GM21423 (cell line): ENCODE measurements around the gene CAMK4.

Experiments
- ATAC-seq: cut with Tn5 transposase; IDR thresholded peaks from one replicate; pipeline ENCODE4 v1.9.1; 2021; ENCODE audit warnings: mild to moderate bottlenecking, moderate library complexity; ENCODE audit not compliant: unreplicated experiment

The CAMK4 gene

DNA sequence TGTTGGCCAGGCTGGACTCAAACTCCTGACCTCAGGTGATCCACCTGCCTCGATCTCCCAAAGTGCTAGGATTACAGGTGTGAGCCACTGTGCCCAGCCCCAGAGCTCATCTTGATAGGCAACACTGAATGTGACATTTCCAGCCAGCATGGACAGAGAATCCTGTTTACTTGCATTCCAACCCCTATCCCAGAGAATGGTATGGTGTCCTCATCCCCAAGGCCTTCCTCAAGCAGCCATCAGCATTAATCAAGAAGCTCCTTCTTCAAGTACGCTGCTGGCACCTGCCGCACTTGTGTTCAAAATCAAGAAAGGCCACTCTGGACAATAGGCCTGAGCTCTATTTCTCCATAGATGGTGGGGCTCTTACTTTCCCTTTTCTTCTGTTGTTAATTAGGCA, 247.9 kb downstream of the CAMK4 start:
- ATAC-seq: peak; percentile 10

DNA sequence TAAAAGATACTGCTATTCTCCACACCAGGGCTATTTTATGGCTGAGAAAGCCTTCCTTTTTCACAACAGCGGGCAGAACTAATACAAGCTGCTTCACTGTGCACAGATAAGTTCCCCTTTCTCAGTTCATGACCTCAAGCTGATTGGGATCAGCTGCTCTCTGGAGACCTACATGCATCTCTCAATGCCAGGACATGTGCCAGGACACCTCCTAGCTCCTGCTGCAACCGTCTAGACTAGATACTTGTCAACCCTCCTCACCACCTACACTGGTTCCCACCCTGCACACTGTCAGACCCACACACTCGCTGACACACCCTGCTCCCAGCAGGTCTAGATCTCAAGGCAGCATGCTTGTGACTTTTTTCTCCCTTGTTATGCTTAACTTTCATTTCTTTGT, 248.4 kb downstream of the CAMK4 start:
- ATAC-seq: peak; percentile 77

DNA sequence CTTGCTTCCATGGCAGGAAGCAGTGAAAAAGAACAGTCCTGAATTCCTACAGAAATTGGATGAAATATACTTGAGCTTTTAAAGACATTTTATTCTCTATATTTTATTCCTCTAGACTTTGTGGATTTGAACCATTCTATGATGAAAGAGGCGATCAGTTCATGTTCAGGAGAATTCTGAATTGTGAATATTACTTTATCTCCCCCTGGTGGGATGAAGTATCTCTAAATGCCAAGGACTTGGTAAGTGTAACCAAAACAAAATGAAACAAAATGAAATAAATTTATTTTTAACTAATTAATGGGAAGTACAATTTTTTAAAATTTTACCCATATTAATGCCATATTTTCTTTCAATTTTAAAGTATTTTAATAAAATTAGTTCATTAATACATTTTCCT, 254.1 kb downstream of the CAMK4 start:
- ATAC-seq: no peak

DNA sequence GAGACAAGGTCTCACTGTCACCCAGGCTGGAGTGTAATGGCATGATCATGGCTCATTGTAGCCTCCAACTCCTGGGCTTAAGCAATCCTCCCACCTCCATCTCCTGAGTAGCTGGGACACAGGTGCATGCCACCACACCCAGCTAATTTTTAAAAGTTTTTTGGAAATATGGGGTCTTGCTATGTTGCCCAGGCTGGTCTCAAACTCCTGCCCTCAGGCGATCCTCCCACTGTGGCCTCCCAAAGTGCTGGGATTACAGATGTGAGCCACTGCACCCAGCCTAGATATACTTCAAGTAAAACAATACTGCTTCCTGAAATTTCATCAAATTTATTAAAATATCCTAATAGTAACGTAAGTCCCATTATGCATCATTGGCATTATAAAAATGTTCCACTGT, 254.7 kb downstream of the CAMK4 start:
- ATAC-seq: no peak

DNA sequence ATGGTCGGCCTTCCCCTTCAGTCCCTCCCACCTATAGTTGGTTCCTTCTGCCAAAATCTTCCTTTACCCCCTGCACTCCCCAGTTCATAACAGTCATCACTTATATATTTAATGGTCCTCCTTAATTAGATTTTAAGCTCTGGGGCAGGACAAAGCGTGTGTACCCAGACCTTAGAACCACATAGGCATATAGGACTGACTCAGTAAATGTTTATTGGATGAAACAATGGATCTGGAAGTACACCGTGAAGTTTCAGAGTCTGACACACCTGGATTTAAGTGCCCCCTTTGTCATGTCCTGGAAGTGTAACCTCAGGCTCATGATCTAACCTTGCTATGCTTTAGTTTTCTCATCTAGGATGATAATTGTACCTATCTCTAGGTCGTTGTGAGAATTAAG, 256.2 kb downstream of the CAMK4 start:
- ATAC-seq: no peak

DNA sequence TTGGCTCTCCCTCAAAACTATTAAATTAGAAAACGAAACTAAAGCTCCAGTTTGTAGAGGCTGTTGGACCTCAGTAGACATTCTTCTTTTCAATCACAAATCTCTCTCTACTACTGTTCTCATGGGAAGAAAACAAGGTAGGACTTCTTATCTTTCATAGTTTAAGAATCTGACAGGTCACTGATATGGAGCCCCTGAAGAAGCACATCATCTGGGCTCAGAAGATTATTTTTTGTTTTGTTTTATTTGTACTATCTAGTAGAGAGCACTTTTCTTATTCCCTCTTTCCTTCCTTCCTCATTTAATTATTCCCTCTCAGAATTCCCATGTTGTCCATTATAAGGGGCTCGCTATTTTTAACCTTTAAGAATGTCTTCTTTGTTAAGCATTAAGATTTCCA, 261.9 kb downstream of the CAMK4 start:
- no peak for ATAC-seq

DNA sequence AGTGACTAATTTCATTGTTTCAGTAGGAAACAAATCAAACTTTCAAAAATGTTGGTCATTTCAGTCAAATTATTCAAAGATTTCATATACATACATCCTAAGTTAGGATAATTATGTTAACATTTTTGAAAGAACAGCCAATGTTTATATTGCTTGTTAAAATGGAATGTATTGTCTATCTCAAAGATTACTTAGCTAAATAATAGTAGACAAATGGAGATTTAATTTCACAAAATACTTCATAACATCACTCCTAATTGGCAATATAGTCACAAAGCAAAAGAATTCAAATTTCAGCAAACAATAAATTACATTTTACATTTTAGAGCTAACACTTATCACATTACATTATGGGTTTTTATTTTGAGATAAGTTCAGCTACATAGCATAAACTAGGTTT, 262.7 kb downstream of the CAMK4 start:
- ATAC-seq: no peak

DNA sequence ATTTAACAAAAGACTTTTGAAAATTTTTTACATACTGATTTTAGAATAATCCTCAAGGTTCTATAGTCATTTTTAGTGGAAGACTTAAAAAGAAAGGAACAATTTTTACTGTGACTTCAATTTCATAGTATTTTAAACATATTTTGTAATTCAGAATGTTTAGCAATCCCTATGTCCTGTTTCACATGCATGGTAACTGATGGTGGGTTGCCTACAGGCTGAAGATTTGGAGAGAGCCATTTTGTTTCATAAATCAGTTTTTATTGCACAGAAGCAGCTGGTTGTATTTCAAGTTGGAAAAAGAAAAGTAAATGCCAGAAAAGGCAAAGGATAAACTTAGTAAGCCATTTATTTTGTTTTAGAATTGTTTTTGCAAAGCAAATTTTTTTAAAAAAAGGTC, 264.2 kb downstream of the CAMK4 start:
- ATAC-seq: no peak

DNA sequence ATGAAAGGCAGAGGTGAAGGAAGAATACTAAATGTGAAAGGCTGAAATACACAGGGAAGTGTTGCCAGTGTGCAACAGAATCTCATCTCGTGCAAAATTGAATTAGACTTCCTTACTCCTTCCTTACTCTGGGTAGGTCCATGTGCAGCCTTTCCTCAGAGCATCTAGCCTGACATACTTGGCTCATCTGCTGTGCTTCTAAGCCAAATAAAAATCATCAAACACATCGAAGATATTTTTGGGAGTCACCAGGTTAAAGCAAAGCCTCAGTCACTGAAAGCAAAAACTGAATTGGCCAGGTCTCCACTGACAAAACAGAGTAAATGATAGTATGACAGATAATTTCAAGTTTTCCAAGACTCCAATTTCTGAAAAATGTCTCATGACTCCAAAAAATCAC, 268.8 kb downstream of the CAMK4 start:
- ATAC-seq: no peak

DNA sequence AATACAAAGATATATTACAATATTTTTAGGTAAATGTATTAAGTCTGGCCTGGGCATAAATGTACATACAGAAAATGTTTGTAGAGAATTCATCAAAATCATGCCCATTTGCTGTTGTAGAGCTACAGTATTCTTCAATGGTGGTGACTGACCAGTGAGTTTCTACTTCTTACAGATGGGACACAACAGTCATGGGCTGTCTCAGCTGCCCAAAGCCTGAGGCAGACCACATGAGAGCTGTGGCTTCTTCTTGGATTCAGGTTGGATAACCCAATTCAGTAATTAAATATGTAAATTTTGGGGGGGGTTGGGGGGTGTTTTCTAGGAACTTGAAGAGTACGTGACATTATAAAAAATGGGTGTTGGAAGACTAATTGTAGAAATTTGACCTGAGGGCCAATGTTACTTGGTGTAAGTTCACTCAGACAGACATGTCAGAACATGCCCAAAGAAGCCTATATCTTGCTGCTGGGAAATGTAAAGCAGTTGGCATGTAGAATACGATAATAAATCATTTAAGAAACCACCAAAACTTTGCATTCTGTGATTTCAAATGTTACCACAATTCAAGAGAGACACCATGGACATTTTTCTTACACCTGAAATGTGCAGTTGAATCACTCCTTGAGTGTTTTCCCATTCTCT, 270.3 kb downstream of the CAMK4 start:
- no peak for ATAC-seq

DNA sequence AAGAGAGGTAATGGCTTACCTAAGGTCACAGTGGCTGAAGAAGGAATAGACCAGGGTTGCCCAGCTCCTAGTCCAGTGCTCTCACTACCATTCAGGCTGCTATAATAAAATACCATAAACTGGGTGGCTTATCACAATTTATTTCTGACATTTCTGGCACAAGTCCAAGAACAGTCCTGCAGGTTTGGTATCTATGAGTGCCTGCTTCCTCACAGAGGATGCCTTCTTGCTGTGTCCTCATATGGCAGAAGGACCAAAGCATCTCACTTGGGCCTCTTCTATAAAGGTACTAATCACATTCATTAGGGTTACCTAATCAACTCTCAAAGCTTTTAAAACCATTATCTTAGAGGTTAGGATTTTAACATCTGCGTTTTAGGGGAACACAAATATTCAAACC, 271.0 kb downstream of the CAMK4 start:
- ATAC-seq: no peak

DNA sequence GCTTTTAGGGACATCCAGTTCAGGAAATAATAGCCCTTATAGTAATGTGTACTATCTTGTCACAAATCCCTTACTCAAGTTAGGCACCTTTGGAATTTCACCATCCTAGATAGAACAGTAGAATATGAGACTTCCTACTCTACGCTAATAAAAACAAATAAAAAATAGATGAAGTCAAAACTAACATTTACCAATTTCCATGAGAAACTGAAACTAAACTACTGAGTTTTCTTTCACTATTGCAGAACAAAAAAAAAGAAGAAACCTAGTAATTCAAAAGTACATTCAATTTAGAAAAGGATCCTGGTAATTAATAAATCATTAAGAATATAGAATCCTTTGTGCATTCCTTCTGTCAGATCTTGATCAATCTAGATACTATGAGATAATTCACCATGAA, 274.2 kb downstream of the CAMK4 start:
- no peak for ATAC-seq

DNA sequence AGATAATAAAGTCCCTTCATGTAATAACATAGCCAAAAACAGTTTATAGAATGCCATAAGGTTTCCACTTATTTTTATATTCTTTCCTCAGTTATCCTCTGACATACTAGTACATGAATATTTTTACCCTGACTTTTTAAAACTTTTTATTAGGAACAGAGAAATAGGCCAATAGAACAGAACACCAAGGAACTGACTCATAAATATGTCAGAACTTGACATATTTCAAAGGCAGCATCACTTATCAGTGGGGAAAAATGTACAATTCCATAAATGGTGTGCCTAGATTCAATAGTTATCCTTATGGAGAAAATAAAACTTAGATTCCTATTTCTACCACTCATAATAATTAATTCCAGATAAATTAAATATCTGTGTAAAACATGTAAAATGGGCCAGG, 278.8 kb downstream of the CAMK4 start:
- ATAC-seq: no peak

DNA sequence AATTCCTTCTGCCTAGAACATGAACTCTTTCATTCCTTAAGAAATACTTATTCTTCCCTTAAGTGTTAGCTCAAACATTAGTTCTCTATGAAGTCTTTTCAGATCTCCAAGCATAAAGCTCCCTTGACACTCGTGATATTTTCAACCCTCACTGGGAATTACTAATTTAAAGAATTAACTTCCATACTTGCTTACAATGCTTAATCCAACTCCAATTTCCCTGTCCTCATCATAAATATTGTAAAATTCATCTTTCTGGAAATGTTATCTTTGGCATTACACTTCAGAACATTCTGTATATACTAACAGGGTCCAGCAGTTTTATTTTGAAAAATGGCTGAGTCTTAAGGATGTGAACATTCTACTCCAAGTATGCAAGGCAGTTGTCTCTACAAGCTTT, 280.9 kb downstream of the CAMK4 start:
- no peak for ATAC-seq

DNA sequence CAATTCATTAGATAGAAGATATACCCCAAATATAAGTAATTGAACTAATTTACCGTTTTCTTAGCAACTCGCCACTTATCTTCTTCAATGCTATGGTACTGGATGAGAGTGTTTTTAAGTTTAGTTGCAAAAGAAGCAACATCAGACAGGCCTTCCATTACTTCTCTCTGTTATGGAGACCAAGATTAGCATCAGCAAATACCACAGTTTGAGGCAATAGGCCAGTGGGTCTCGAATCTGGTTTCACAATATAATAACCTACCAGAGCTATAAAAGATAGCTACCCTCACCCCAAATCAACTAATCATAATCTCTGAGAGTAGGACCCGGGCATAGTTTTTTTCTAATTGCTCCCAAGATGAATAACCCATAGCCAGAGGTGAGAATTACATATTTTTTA, 283.1 kb downstream of the CAMK4 start:
- ATAC-seq: no peak

DNA sequence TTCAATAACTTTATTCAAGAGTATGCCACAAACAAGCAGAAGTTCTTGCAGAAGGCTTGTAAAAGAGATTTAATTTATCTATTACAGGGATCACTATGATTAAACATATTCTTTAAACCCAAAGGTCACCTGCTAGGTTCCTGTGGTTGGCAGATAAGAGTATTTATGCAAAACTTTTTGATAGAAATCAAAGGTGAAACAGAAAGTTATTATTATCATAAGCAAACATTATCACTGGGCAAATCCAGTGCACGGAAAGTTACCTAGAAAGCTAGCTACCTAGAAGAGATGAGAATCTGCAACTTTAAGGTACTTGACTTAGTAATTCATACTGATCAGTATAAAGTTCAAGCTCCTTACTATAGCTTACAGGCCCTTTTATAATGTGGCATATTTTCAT, 284.9 kb downstream of the CAMK4 start:
- no peak for ATAC-seq

DNA sequence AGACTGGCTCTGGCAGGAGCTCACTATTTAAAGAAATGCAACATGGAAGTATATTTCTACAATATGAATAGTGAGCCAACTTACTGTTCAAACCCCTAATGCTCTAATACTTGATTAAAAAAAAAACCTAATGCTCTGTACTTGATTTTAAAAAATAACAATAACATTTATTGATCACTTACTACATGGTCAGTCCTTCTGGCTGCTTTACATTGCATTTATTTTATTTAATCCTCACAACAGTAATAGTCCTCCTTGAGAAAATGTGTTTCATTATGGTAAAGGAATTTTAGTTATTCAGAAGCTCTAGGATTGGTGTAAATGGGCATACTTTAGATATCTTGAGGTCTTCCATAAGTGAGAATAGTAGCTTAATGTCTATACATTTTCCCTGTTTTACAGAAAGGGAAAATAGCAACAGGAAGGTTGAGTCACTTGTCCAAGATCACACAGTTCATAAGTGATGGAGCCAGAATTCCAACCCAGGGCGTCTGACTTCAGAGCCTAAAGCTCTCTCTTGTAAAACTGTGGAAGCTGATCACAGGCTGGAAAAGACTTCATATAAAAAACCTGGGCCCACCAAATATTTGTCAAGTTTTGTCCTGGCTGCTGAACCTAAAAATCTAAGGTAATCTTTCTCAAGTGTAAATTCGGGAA, 287.1 kb downstream of the CAMK4 start:
- ATAC-seq: no peak

DNA sequence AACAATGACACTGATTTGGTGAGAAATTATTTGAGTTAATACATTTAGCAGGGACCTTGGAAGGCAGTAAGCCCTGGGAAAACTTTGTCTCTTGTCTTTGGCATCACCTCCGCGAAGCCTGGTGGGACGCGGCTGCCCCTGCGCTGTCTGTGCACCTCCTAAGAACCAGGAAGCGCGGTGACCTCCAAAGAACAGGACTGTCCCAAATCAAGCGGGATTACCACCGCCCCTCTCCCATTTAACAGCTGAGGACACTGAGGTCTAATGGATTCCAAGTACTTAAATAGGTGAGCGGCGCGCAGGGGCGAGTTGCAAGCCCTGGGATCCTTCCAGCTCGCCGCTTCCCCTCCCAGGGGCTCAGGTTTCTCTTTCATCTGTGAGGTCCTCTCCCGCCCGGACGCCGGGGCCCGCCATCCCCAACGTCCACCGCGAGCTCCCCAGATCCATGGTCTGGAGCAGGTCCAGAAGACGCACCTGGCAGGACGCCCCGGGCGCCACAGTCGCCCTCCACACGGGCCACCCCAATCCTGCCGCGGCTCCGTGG, 287.7 kb downstream of the CAMK4 start:
- ATAC-seq: peak; percentile 5

DNA sequence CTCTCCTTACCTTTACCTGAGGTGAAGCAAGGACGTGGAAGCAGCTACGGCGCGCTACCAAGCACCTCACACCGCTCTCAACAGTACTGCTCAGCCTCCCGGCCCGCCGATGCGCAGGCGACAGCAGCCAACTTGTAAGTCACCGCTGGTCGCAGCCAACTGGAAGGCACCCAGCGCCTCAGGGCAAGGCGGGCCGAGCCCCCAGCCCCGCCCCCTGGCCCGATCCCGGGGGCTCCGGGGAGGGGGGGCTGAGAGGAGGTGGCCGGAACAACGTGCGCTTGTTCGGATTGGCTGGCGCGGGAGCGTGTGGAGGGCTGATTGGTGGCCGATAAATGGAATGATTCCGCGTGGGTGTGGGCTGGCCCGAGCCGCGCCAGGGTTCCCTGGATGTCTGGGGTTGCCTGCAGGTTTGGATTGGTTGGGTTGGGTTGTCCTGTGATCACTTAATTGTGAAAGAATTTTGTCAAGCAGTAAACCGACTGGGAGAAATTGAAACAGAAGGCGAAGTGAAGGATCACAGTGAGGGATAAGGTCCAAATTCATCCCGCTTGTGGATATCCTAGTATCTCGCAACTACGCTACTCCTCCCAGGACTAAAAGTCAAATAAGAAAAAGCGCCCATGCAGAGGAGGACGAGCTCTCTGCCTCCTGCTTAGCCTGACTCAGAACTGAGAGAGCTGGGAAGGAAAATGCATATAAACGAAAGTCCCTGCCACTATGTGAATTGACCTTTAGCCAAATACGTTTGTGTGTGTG, 288.4 kb downstream of the CAMK4 start, which contains the start of gene STARD4:
TSS of gene STARD4 (minus strand) at position 161 of the 756 bp plus-strand sequence. CDS start 5,102 bp downstream, outside the sequence.
- ATAC-seq: peak; percentile 92

DNA sequence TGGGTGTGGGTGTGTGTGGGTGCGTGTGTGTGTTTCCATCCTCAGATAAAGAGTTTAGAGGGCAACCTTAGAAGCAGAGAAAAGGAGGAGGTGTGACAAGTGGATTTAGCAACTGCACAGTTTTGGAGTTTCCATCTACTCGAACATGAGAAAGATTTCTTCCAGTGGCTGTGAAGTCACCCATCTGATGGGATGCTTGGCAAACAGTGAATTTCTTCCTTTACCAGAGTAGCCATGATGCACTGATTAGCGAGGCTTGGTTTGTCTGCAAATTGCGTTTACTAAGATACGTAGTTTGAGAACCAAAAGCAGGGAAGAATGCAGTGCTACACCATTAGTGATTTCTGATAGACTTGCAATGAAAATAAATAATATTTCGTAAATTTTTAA, 288.9 kb downstream of the CAMK4 start:
- ATAC-seq: no peak

DNA sequence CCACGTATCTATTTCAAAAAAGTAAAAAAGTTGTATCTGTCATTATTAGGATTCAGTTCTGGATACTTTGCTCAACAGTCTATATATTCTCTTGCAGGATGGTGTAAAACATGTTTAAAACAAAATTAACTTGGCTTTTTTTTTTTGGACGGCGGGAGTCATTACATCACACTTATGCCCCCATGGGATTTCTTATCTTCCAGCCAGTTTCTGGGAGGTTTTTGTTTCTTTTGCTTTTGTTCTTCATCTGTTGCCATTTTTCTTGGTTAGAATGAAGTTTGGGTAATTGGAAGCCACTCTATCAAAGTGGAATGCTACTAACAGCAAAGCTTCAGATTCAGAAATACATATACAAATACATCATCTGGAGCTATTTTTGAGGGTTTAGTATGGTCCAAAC, 289.9 kb downstream of the CAMK4 start:
- ATAC-seq: no peak
